ENCODE results near the gene RPSA. TPM values are rescaled to one million over a fixed set of nuclear protein-coding genes. Genes with fewer than 3 reads are reported as not detected.

The RPSA gene
- total and polyA plus RNA-seq, 9 of the 15 experiments (the other 6 are each of a cell fraction or from before 2014, with no cell fraction given): 2,290 to 4,272 (median 2,730) TPM

DNA sequence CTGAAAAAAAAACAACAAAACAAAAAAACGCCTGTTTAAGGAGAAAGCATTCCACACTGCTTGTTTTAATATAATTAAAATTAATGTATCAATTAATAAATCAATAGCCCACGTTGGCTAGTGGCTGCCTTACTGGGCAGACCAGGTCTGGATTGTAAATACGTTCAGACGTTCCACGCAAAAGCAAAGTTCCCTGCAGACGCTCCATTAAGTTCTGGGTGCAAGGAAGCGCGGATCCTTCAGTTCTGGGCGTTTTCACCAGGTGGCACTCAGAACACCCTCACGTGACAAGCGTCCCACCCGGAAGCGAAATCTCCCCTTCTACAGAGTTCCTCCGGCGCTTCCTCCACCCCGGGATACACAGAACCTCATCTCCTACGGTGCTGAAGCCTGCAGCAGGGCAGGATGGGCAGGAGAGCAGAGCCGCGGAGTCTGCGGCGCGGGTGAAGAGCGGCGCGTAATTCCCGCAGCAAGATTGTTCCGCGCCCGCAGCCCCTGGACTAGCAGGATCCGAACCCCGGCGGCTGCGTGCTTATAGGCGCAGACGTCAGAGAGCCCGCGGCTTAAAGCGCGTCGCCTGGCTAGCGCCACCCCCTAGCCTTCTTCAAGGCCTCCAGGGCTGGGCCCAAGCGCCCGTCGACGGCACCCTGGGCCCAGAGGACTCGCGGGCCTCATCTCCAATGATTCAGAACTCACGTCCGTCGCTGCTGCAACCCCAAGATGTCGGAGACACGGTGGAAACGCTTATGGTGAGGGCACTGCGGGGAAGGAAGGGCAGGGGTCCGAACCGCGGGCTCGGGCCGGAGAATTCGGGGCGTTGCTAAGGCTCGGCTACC is 23.3 kb upstream of the RPSA start, which contains the start of gene SLC25A38 (continued):
- TF ChIP-seq, protein P1, sequence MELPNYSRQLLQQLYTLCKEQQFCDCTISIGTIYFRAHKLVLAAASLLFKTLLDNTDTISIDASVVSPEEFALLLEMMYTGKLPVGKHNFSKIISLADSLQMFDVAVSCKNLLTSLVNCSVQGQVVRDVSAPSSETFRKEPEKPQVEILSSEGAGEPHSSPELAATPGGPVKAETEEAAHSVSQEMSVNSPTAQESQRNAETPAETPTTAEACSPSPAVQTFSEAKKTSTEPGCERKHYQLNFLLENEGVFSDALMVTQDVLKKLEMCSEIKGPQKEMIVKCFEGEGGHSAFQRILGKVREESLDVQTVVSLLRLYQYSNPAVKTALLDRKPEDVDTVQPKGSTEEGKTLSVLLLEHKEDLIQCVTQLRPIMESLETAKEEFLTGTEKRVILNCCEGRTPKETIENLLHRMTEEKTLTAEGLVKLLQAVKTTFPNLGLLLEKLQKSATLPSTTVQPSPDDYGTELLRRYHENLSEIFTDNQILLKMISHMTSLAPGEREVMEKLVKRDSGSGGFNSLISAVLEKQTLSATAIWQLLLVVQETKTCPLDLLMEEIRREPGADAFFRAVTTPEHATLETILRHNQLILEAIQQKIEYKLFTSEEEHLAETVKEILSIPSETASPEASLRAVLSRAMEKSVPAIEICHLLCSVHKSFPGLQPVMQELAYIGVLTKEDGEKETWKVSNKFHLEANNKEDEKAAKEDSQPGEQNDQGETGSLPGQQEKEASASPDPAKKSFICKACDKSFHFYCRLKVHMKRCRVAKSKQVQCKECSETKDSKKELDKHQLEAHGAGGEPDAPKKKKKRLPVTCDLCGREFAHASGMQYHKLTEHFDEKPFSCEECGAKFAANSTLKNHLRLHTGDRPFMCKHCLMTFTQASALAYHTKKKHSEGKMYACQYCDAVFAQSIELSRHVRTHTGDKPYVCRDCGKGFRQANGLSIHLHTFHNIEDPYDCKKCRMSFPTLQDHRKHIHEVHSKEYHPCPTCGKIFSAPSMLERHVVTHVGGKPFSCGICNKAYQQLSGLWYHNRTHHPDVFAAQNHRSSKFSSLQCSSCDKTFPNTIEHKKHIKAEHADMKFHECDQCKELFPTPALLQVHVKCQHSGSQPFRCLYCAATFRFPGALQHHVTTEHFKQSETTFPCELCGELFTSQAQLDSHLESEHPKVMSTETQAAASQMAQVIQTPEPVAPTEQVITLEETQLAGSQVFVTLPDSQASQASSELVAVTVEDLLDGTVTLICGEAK (IDR thresholded peaks at IDR 0.05): peak; percentile 90
- TF ChIP-seq, protein P1 (CRISPR knock-in tag; IDR thresholded peaks at IDR 0.05): no peak
- TF ChIP-seq KDM1A (IDR thresholded peaks at IDR 0.05) (no peak; a peak in 1 of 4 replicates), NEUROD1 (IDR thresholded peaks at IDR 0.05; ENCODE audit: borderline replicate concordance, low read depth, low read length, partially characterized antibody) (no peak), TEAD1 (CRISPR knock-in tag; IDR thresholded peaks at IDR 0.05) (peak in 1 of 2 experiments; percentile 10; a peak in 2 of 4 replicates), HNRNPLL (IDR thresholded peaks at IDR 0.05; ENCODE audit: low read depth, low read length, poor library complexity, severe bottlenecking) (peak; percentile 92), KAT2B (IDR thresholded peaks at IDR 0.05; ENCODE audit: low read depth, low read length) (no peak), RUNX1 (IDR thresholded peaks at IDR 0.05; ENCODE audit: low read depth) (no peak), ETS2 (tag; IDR thresholded peaks at IDR 0.05; ENCODE audit: borderline replicate concordance, poor library complexity, severe bottlenecking) (no peak), MAFG (tag; conservative IDR thresholded peaks at IDR 0.05) (no peak), CHD1 (IDR thresholded peaks at IDR 0.05; ENCODE audit: low read length) (peak; percentile 88), ZSCAN32 (CRISPR knock-in tag; IDR thresholded peaks at IDR 0.05) (no peak), NCOA1 (IDR thresholded peaks at IDR 0.05; ENCODE audit: low read depth) (no peak), ERF (CRISPR knock-in tag; IDR thresholded peaks at IDR 0.05) (no peak), NELFE (IDR thresholded peaks at IDR 0.05; ENCODE audit: insufficient read depth, insufficient read length) (no peak), FUS (optimal IDR thresholded peaks at IDR 0.05; ENCODE audit: low read depth, low read length) (no peak)
- TF ChIP-seq, protein P2, sequence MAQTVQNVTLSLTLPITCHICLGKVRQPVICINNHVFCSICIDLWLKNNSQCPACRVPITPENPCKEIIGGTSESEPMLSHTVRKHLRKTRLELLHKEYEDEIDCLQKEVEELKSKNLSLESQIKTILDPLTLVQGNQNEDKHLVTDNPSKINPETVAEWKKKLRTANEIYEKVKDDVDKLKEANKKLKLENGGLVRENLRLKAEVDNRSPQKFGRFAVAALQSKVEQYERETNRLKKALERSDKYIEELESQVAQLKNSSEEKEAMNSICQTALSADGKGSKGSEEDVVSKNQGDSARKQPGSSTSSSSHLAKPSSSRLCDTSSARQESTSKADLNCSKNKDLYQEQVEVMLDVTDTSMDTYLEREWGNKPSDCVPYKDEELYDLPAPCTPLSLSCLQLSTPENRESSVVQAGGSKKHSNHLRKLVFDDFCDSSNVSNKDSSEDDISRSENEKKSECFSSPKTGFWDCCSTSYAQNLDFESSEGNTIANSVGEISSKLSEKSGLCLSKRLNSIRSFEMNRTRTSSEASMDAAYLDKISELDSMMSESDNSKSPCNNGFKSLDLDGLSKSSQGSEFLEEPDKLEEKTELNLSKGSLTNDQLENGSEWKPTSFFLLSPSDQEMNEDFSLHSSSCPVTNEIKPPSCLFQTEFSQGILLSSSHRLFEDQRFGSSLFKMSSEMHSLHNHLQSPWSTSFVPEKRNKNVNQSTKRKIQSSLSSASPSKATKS (CRISPR knock-in tag; IDR thresholded peaks at IDR 0.05): no peak
